HEK293 (cell line): ENCODE results near the gene DGKG.

ENCODE experiments used
- ATF2 ChIP-seq: fragments of 450-650 bp; formaldehyde crosslinking; IDR thresholded peaks from 2 replicates; pipeline ENCODE4 v1.5.1; 2016; ENCODE audit warnings: missing biosample characterization, missing genetic modification characterization, low read depth
- GFI1B ChIP-seq: fragments of 450-650 bp; formaldehyde crosslinking; IDR thresholded peaks from 2 replicates; pipeline ENCODE4 v1.5.1; 2016; ENCODE audit warnings: missing biosample characterization, missing genetic modification characterization
- HOXD13 ChIP-seq: sonication (generic); formaldehyde crosslinking; IDR thresholded peaks from 2 replicates; pipeline ENCODE4 v1.8.0; 2022; ENCODE audit warnings: missing genetic modification reagents, borderline replicate concordance
- IKZF3 ChIP-seq: fragments of 450-650 bp; IDR thresholded peaks from 2 replicates; pipeline ENCODE4 v1.5.0; 2018; ENCODE audit warnings: missing biosample characterization, mild to moderate bottlenecking, missing genetic modification characterization, moderate library complexity
- KLF1 ChIP-seq: fragments of 450-650 bp; formaldehyde crosslinking; IDR thresholded peaks from 2 replicates; pipeline ENCODE4 v1.5.1; 2016; ENCODE audit warnings: missing biosample characterization, missing genetic modification characterization
- KLF8 ChIP-seq: fragments of 450-650 bp; formaldehyde crosslinking; IDR thresholded peaks from 2 replicates; pipeline ENCODE4 v1.5.1; 2016; ENCODE audit warnings: missing biosample characterization, missing genetic modification characterization
- PBX3 ChIP-seq: sonication (generic); formaldehyde crosslinking; IDR thresholded peaks from 2 replicates; pipeline ENCODE4 v1.8.1; 2022; ENCODE audit warnings: mild to moderate bottlenecking, moderate library complexity, missing genetic modification reagents
- SETDB1 ChIP-seq: IDR thresholded peaks from one replicate; pipeline ENCODE4 v1.6.1; 2017; ENCODE audit warnings: mild to moderate bottlenecking, low read length, moderate library complexity, mixed read lengths; ENCODE audit not compliant: insufficient read length
- WT1 ChIP-seq: fragments of 450-650 bp; formaldehyde crosslinking; IDR thresholded peaks from 2 replicates; pipeline ENCODE4 v1.5.1; 2016; ENCODE audit warnings: missing biosample characterization, missing genetic modification characterization
- ZBTB11 ChIP-seq: fragments of 450-650 bp; formaldehyde crosslinking; conservative IDR thresholded peaks from 2 replicates; pipeline ENCODE4 v1.5.1; 2016; ENCODE audit warnings: low read depth, missing biosample characterization, missing genetic modification characterization
- ZBTB26 ChIP-seq: fragments of 450-650 bp; formaldehyde crosslinking; optimal IDR thresholded peaks from 2 replicates; pipeline ENCODE3; 2016; ENCODE audit warnings: missing biosample characterization, mild to moderate bottlenecking, missing genetic modification characterization
- ZBTB44 ChIP-seq: fragments of 450-650 bp; IDR thresholded peaks from 2 replicates; pipeline ENCODE4 v1.5.1; 2018; ENCODE audit warnings: missing biosample characterization, mild to moderate bottlenecking, missing genetic modification characterization
- ZBTB7A ChIP-seq: fragments of 450-650 bp; formaldehyde crosslinking; IDR thresholded peaks from 2 replicates; pipeline ENCODE4 v1.5.1; 2016; ENCODE audit warnings: low read depth, missing biosample characterization, missing genetic modification characterization
- ZFP3 ChIP-seq: fragments of 450-650 bp; formaldehyde crosslinking; IDR thresholded peaks from 2 replicates; pipeline ENCODE4 v1.5.1; 2016; ENCODE audit warnings: low read depth, missing biosample characterization, missing genetic modification characterization
- ZFP37 ChIP-seq: fragments of 450-650 bp; formaldehyde crosslinking; IDR thresholded peaks from 2 replicates; pipeline ENCODE4 v1.5.1; 2016; ENCODE audit warnings: missing biosample characterization, missing genetic modification characterization
- ZNF132 ChIP-seq: fragments of 450-650 bp; formaldehyde crosslinking; IDR thresholded peaks from 2 replicates; pipeline ENCODE4 v1.5.1; 2017; ENCODE audit warnings: missing biosample characterization, missing genetic modification characterization, borderline replicate concordance
- ZNF155 ChIP-seq: fragments of 450-650 bp; formaldehyde crosslinking; IDR thresholded peaks from 2 replicates; pipeline ENCODE4 v1.5.1; 2016; ENCODE audit warnings: missing biosample characterization, missing genetic modification characterization
- ZNF184 ChIP-seq: fragments of 450-650 bp; IDR thresholded peaks from 2 replicates; pipeline ENCODE4 v1.5.1; 2018; ENCODE audit warnings: missing biosample characterization, mild to moderate bottlenecking, missing genetic modification characterization
- ZNF214 ChIP-seq: fragments of 450-650 bp; formaldehyde crosslinking; IDR thresholded peaks from 2 replicates; pipeline ENCODE4 v1.5.1; 2017; ENCODE audit warnings: missing biosample characterization, mild to moderate bottlenecking, missing genetic modification characterization, borderline replicate concordance
- ZNF292 ChIP-seq: fragments of 450-650 bp; formaldehyde crosslinking; IDR thresholded peaks from 2 replicates; pipeline ENCODE4 v1.5.1; 2016; ENCODE audit warnings: low read depth, missing biosample characterization, missing genetic modification characterization, borderline replicate concordance
- ZNF354C ChIP-seq: fragments of 450-650 bp; formaldehyde crosslinking; IDR thresholded peaks from 2 replicates; pipeline ENCODE4 v1.5.1; 2016; ENCODE audit warnings: missing biosample characterization, missing genetic modification characterization, low read depth, borderline replicate concordance
- ZNF362 ChIP-seq: fragments of 450-650 bp; formaldehyde crosslinking; IDR thresholded peaks from 2 replicates; pipeline ENCODE4 v1.5.1; 2016; ENCODE audit warnings: missing biosample characterization, missing genetic modification characterization
- ZNF48 ChIP-seq: fragments of 450-650 bp; formaldehyde crosslinking; IDR thresholded peaks from 2 replicates; pipeline ENCODE4 v1.5.1; 2016; ENCODE audit warnings: missing biosample characterization, missing genetic modification characterization
- ZNF580 ChIP-seq: fragments of 450-650 bp; formaldehyde crosslinking; IDR thresholded peaks from 2 replicates; pipeline ENCODE4 v1.5.1; 2016; ENCODE audit warnings: missing biosample characterization, missing genetic modification characterization
- ZNF621 ChIP-seq: fragments of 450-650 bp; formaldehyde crosslinking; IDR thresholded peaks from 2 replicates; pipeline ENCODE4 v1.5.1; 2017; ENCODE audit warnings: missing biosample characterization, missing genetic modification characterization
- ZNF629 ChIP-seq: fragments of 450-650 bp; formaldehyde crosslinking; IDR thresholded peaks from 2 replicates; pipeline ENCODE4 v1.5.1; 2017; ENCODE audit warnings: missing biosample characterization, missing genetic modification characterization
- ZNF658 ChIP-seq: fragments of 450-650 bp; formaldehyde crosslinking; IDR thresholded peaks from 2 replicates; pipeline ENCODE4; 2016; ENCODE audit warnings: missing biosample characterization, missing genetic modification characterization
- ZSCAN5A ChIP-seq: fragments of 450-650 bp; formaldehyde crosslinking; IDR thresholded peaks from 2 replicates; pipeline ENCODE4 v1.5.1; 2016; ENCODE audit warnings: missing biosample characterization, missing genetic modification characterization

Gene DGKG

GRCh38 chr3:186099178-186099577, 262.9 kb downstream of the DGKG start (continued):
- no peak for TF ChIP-seq ZFP3 (tag by site-specific recombination)
- TF ChIP-seq WT1 (tag by site-specific recombination): no peak
- no peak for TF ChIP-seq ZBTB26 (tag by site-specific recombination)
- TF ChIP-seq ZNF621 (tag by site-specific recombination): no peak
- TF ChIP-seq ZFP37 (tag by site-specific recombination): no peak
- TF ChIP-seq ZNF354C (tag by site-specific recombination): no peak
- no peak for TF ChIP-seq ZSCAN5A (tag by site-specific recombination)
- no peak for TF ChIP-seq ZNF214 (tag by site-specific recombination)
- TF ChIP-seq KLF1 (tag by site-specific recombination): no peak
- no peak for TF ChIP-seq GFI1B (tag by site-specific recombination)
- no peak for TF ChIP-seq ATF2
- TF ChIP-seq PBX3: no peak
- no peak for TF ChIP-seq ZBTB7A (tag by site-specific recombination)
- TF ChIP-seq ZNF658 (tag by site-specific recombination): no peak
- TF ChIP-seq ZNF292 (tag by site-specific recombination): no peak
- TF ChIP-seq IKZF3 (tag by site-specific recombination): peak; percentile 56
- TF ChIP-seq HOXD13 (CRISPR knock-in tag): no peak
- TF ChIP-seq ZNF184 (tag by site-specific recombination): no peak
- TF ChIP-seq SETDB1: no peak
- TF ChIP-seq ZBTB11 (tag by site-specific recombination): no peak
- no peak for TF ChIP-seq KLF8 (tag by site-specific recombination)
- TF ChIP-seq ZNF629 (tag by site-specific recombination): peak; percentile 56
- no peak for TF ChIP-seq ZNF48 (tag by site-specific recombination)
- no peak for TF ChIP-seq ZNF580
- no peak for TF ChIP-seq ZNF362 (tag by site-specific recombination)
- TF ChIP-seq ZNF155: no peak
- TF ChIP-seq ZNF132 (tag by site-specific recombination): no peak
- peak; percentile 33; the same call in 1 of the 2 replicates for TF ChIP-seq ZBTB44
